SH-SY5Y (cell line): ENCODE measurements around the gene KMO.

ENCODE experiments used
- GATA2 ChIP-seq: IDR thresholded peaks from 2 replicates; pipeline ENCODE4 v1.6.1; 2011; ENCODE audit warnings: mild to moderate bottlenecking, low read depth, low read length
- GATA3 ChIP-seq: IDR thresholded peaks from 2 replicates; pipeline ENCODE4 v1.6.1; 2011; ENCODE audit warnings: low read depth, mild to moderate bottlenecking, low read length, moderate library complexity

The KMO gene

DNA sequence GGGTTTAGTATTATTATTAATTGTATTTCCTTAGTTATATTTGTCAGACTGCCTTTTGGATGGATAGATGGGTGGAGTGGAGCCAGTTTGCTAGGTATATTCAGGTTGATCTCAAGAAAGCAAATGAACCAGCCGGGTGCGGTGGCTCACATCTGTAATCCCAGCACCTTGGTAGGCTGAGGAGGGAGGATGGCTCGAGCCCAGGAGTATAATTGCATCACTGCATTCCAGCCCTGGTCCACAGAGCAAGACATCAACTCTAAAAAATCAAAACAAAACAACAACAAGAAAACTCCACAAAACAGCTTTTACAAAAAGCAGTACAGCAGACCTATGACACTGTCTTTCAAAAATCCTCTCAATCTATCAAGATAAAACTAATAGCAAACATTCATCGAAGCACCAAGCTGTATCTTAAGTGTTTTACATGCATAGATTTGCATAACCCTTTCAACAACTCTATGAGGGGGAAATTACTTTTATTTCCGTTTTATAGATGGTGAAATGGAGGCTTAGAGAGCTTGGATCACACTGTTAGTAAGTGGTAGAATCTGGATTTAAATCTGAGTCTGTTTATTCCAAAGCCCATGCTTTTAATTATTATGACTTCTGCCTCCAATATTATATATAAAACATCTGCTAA, 25.5 kb downstream of the KMO start:
- TF ChIP-seq GATA2, result no peak
- no peak for TF ChIP-seq GATA3

GRCh38 chr1:241560146-241560848, 28.1 kb downstream of the KMO start:
- no peak for TF ChIP-seq GATA3

GRCh38 chr1:241560849-241561187, 28.6 kb downstream of the KMO start:
- TF ChIP-seq GATA2 (no peak), GATA3 (no peak)

- TF ChIP-seq GATA2, result no peak
- TF ChIP-seq GATA3, result no peak
Measured at GRCh38 chr1:241569848-241570247, 37.7 kb downstream of the KMO start.

DNA sequence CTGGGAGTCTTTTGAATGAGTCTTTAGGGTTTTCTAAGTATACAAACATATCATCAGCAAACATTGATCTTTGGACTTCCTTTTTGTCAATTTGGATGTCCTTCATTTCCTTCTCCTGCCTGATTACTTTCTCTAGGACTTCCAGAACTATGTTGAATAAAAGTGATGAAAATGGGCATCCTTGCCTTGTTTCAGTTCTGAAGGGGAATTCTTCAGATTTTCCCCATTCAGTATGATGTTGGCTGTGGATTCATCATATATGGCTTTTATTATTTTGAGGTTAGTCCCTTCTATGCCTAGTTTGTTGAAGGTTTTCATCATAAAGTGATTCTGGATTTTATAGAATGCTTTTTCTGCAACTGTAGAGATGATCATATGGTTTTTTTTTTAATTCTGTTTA, 42.0 kb downstream of the KMO start:
- TF ChIP-seq GATA2, result no peak

DNA sequence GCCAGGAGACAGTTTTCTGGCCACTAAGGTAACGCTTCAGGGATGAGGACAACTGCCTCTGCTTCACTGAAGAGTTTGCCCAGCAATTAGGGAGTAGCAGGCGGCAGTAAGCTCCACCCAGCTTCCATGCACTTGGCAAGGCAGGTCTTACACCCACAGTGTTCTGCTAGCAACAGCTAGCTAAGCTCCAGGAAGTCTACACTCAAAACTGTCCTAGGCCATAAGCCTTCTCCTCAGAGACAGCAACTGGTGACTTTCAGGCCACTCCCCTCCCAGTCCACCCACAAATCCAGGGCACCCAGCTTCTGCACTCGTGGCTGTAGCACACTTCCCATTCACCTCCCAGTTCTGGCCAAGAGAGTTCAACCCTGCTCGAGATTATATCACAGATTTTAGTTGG, 47.3 kb downstream of the KMO start:
- no peak for TF ChIP-seq GATA2
- no peak for TF ChIP-seq GATA3

DNA sequence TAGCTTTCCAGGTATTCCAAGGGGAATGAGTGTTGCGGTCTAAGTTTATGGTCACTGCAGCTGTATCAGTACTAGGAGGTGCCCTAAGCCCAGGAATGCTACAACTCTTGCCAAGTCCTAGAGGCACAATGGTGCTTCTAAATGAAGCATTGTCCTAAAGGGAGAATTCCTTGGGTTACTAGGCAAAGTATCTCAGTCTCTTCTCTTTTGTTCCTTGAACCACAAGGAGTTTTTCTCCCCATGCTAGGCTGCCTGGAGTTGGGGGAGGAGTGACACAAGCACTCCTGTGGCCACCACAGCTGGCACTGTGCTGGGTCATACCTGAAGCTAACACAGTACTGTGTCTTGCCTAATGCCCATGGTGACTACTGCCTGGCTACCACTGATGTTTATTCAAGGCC, 50.7 kb downstream of the KMO start:
- TF ChIP-seq GATA3 (no peak), GATA2 (no peak)

DNA sequence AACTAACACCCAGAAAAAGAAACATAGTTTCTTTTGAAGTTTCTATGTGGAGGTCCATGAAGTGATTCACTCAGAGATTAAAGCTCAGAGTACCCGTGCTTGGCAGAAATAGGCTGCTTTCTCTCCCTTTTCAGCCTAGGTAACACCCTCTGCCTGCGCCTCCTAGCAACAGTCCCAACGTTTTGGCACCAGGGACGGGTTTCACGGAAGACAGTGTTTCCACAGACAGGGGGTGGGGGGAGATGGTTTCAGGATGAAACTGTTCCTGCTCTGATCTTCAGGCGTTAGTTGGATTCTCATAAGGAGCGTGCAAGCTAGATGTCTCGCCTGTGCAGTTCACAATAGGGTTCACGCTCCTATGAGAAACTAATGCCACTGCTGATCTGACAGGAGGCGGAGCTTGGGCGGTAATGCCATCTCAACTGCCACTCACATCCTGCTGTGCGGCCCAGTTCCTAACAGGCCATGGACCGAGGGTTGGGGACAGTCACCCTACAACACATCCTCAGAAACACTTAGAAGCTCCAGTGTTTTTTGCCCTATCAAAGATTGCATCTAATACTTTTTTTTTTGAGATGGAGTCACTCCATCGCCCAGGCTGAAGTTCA, 54.8 kb downstream of the KMO start:
- TF ChIP-seq GATA3, result no peak
- TF ChIP-seq GATA2, result no peak

DNA sequence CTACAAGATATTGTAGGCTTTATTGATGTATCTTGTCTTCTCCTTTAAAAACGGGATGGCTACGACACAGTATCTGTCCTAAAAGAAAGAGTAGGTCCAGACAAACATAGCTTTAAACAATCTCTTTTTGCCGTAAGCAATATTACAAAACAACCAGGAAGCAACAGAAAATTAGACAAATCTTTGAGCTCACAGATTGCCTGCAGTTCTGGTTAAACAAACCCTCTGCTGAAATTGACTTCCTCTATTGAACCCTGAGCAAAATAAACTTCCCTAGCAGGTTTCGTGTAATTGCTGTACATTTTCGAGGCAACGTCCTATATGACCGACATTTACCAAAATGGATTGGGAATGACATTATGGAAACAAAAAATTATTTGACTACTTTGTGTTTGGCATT, 57.3 kb downstream of the KMO start:
- TF ChIP-seq GATA3, result no peak
- TF ChIP-seq GATA2, result no peak

GRCh38 chr1:241590719-241591118, 58.5 kb downstream of the KMO start:
- TF ChIP-seq GATA2 (no peak), GATA3 (no peak)

DNA sequence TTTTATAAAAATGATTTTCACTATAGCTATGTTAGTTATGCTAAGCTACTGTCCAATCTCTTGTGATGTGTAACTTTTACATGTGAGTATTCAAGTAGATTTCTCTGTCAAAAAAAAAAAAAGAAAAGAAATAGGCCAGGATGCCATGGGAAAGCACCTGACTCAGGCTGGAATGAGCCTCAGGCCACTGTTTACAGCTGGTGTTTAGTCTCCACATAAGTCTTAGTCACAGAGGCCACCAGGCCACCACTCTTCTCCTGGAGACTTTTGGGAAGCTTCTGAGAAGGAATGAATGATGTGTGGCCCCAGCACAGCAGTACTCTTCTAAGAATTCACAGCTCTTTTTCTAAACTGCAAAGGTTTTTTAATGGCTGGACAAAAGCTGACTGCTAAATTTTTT, 59.1 kb downstream of the KMO start:
- TF ChIP-seq GATA2 (no peak), GATA3 (no peak)

DNA sequence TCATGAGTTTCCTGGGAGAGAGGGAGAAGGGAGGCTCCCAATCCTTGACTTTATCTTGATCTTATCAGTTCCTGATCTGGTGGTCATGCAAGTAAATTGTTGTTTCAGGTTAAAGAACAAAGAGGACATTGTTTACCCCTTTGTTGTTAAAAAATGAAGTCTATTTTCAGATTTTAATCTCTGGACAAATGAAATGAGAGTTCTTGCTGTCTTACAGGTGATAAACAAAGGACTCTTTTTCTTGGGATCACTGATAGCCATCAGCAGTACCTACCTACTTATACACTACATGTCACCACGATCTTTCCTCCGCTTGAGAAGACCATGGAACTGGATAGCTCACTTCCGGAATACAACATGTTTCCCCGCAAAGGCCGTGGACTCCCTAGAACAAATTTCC, 59.6 kb downstream of the KMO start:
- no peak for TF ChIP-seq GATA2
- no peak for TF ChIP-seq GATA3

GRCh38 chr1:241592273-241592958, 60.2 kb downstream of the KMO start:
- no peak for TF ChIP-seq GATA2
- TF ChIP-seq GATA3, result no peak

- TF ChIP-seq GATA3, result no peak
- no peak for TF ChIP-seq GATA2
Measured at GRCh38 chr1:241593186-241593585, 61.0 kb downstream of the KMO start.

DNA sequence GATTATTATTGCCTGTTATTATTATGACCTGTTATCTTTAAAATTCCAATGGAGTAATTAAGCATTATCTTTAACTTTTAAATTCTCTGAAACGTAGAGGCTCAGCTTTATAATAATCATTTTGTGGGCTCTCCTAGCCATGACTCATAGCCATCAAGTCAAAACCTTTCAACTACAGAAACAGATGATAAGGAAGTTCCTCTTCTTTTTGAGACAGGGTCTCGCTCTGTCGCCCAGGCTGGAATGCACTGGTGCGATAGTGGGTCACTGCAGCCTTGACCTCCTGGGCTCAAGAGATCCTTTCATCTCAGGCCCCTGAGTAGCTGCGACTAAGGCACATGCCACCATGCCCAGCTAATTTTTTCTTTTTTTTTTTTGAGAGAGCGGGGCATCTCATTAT, 64.5 kb downstream of the KMO start:
- TF ChIP-seq GATA2, result no peak
- no peak for TF ChIP-seq GATA3

GRCh38 chr1:241598249-241598648, 66.1 kb downstream of the KMO start:
- TF ChIP-seq GATA3 (no peak), GATA2 (no peak)

GRCh38 chr1:241600496-241600901, 68.3 kb downstream of the KMO start:
- TF ChIP-seq GATA3 (no peak), GATA2 (no peak)
